GM18499 (cell line): ENCODE results near the gene KIF17.
"Not testable (repeated sequence)": the region's sequence is repeated elsewhere in the genome, so short reads cannot be mapped to it uniquely, and the experiment has no call there.

Experiments used
- ATAC-seq: cut with Tn5 transposase; IDR thresholded peaks from one replicate; pipeline ENCODE4 v1.9.1; 2021; ENCODE audit warnings: moderate number of reproducible peaks; ENCODE audit not compliant: insufficient read depth, unreplicated experiment

The KIF17 gene

DNA sequence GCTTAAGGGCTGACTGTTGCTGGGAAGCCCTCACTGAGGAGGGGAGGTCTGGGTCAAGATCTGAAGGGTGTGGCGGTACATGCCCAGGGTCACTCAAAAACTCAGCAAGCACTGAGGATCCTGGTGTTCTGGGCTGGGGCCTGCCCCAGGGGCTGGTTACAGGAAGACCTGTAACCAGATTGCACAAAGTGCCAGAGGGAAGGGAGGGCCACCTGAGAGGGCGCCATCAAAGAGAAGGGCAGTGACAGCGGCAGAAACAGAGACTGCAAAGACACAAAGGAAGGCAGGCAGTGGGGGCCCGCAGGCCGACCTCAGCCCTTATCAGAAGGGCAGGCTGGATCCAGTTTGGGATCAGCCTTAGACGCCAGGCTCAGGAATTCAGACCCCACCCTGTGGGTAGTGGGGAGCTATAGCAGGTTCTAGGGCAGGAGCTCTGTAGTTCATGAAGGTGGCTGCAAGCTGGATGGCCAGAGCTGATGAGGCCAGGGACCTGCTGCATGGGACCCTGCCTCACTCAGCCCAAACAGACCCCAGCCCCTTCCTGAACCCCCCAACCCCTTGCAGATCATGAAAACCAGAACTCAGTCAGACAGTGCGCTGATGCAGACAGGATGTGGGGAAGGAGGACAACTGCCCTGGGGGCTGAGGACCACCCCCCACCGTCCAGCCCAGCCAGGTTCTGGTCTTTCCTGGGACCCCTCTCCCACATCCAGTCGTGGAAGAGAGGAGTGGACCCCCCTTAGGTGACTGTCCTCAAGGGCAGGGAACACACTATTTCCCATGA is 10.8 kb upstream of the KIF17 start:
- ATAC-seq = no peak

DNA sequence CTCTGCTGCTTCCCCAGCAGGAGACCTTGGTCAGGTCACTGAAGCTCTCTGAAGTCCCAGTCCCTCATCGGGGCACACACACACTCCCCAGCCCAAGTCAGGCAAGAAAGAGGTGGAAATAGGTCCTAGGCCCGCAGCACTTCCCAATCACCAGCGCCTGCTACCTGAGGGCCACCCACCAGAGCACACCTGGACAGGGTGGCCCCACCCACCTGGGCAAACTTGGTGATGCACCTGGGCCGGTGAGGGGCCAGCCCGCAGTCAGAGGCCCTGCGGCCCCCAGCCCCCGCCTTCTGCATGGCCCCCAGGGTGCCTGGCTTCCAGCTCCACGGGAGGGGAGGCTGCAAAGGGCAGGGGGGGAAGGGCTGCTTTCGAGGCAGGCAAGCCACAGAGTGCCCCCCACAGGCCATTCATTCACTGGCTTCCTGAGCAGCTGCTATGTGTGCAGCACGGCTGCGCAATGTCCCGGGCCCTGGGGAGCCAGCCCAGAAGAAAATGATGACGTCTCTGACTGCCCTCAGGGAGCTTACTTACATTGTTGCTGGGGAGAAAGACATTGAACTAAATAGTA is 10.0 kb upstream of the KIF17 start:
- ATAC-seq = no peak

DNA sequence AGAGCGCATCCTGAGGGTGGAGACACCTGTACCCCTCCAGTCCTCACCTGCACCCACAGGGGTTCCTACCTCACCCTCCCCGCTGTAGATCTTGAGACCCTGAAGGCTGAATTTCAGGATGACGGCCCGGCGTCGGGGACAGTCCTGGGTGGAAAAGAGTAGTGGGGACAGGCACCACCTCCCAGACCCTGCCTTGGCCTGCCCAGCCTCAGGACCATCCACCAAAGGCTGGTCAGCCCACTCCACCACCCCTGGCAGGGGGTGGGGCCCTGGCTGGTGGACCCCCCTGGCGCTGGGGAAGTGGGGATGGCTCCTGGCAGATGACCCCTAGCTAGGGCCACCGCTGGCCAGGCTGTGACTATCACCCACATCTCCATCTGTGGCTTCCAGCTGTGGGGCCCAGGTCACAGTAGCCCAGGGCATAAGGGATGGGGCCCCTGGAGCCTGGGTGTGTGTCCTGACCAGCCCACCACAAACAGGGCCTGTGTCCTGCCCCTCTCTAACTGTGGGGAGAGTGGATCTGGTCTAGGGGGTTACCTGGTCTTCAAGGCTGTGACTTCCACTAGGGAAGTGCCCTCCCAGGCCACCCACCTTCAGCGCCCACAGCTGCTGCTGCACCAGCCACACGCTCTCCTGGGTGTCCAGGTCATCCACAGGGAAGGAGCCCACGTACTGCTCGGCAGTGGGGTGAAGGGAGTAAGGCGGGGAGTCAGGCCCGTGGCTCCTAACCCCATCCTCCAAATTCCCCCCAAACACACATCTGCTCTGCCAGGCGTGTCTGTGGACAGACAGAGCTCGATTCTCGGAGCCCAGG is 9.3 kb upstream of the KIF17 start:
- ATAC-seq = no peak

DNA sequence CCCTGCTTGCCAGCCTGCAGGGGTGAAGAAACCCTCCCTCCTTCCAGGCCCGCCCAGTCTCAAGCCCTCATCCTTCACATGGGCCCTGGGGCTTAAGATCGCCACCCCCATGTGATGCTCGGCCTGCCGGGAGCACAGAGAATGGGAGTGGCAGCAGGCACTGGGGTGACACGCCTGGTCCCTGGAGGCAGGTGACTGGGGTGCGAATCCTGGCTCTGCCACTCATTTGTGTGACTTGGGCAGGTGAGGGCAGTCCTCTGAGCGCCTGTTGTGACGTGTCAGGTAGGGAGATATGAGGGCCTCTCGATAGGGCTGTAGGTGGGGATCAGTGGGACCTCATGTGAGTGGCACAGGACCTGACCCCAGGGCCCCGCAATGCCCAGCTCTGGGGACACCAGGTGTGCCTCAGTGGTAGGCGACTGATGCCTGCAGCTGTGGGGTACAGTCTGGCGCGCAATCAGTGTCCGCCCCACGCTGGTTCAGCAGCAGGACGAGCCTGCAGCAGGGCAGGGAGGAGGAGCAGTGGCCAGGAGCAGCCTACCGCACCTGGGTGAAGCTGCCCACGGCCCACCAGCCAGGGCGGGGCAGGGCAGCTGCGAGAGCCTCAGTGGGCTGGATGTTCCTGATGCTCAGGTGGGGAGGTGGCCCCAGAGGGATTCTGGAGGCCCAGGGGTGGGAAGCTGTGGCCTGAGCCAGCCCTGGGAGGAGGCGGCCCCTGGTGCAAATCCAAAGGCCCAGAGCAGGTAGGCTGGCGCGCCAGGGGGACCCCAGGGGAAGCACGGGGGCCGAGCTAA is 8.5 kb upstream of the KIF17 start:
- ATAC-seq = no peak

DNA sequence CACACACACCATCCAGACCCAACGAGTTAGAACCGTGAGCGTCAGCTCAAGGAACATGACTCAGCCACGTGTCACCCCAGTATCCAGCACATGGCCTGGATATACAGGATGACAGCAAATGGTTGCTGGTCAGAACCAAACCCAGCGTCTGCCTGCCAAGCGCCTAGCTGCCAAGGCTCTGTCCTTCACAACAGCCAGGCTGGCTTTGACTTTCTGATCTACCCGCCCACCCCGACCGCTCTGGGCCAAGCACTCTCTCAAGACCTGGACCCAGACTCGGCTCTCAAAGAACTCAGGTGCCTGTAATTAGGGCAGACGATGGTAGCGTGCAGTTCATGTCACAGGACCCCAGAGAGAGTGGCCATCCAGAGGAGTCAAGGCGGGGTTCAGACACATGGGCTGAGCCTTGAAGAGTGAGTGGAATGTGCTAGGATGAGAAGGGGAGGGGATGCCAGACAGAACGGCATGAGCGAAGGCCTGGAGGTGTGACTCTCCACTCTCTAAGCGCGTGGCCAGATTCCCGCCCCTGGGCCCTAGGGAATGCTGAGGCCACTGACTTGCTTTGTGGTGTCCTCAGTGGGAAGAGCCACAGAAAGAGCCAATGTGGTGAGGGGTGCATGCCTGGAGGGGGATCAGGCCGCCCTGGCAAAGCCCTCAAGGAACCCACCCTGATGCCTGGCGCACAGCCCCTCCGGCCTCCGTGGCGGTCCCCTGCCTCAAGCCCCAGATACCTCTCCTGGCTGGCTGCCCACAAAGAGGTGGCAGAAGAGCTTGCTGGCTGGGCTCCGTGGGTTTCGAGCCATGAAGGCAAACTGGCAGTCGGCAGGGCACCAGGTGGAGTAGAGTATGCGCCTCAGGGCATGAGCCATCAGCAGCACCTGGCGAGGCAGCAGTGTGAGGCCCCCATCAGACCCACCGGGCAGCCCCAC is 7.6 kb upstream of the KIF17 start:
- no peak for ATAC-seq

DNA sequence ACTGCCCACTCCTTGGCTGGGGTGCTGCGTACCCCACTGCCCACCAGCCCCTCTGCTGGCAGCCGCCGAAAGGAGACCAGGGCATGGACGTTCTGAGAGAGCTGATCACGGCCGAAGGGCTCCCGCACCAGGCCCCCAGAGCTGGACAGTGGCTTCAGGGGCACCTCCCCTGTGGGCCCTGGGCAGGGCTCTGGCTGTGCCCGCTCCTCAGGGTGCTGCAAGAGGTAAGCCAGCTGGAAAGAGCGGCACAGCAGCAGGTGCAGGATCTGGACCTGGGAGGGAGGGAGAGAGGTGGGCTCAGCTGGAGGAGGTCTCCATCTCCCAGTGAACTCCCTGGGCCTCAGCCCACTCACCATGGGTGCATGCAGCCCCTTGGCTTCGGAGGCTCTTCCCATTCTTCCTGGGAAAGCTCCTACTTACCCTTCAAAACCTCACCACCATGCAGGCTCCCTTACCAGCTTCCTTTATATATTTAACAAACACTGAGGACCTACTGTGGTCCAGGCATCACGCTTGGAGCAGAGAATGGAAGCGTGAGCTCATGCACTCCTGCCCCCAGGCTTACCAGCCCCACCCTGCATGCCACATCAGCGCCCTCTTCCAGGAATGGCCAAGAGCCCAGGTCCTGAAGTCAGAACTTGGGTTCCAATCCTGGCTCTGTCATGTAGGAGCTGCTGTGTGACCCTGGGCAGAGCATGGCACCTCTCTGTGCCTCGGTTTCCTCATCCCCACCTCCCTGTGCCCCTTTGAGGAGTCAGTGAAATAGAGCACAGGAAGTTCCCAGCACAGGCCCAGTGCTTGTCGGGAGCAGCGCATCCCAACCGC is 6.8 kb upstream of the KIF17 start:
- no peak for ATAC-seq

DNA sequence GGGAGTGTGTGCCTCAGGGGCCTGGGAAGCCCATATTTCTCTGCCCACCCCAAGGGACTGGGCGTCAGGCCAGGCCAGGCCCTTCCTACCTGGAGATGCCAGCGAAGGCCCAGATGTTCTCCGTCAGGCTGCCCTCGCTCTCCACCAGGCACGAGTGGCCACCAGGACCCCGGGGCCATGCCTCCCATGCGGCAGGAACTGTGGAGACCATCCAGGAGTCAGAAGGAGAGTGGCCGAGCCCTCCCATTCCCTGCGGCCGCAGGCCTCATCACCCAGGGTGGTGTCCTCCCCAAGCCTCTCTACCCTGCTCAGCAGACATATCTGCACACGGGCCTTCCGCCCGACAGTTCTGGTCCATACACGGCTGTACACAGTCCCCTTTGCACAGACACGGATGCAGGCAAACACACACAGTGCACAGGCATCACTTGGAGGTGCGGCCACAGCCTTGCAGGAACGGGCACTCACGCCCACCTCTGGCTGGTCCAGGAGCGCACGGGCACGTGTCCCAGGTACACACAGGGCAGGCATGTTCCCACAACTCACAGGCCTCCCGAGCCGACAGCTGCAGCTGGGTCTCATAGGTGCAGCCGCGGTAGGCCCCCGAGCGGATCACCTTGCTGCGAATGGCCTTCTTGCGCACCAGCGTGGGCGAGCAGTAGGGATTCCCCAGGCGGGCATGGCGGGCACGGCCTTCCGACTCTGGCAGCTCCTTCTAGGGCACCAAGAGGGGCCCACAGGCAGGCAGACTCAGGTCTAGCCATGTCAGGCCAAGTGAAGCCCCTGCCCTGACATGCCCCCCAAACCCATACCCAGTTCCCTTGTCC is 5.9 kb upstream of the KIF17 start:
- ATAC-seq = no peak

DNA sequence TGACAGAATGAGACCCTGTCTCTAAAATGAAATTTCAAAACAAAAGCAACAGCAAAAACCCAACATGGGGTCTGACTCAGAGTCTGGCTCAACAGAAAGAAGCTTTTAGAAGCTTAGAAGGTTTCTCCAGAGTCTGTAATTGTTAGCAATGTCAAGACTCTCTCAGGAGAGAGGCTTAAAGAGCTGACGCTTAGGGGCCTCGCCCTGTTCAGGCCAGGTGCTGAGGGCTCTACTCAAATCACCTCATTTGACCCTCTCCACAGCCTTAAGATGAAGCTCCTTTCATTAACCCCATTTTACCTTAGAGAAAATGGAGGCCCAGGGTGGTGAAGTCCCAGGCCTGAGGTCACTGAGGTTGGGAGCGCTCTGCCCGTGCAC is 5.3 kb upstream of the KIF17 start:
- ATAC-seq = no peak

DNA sequence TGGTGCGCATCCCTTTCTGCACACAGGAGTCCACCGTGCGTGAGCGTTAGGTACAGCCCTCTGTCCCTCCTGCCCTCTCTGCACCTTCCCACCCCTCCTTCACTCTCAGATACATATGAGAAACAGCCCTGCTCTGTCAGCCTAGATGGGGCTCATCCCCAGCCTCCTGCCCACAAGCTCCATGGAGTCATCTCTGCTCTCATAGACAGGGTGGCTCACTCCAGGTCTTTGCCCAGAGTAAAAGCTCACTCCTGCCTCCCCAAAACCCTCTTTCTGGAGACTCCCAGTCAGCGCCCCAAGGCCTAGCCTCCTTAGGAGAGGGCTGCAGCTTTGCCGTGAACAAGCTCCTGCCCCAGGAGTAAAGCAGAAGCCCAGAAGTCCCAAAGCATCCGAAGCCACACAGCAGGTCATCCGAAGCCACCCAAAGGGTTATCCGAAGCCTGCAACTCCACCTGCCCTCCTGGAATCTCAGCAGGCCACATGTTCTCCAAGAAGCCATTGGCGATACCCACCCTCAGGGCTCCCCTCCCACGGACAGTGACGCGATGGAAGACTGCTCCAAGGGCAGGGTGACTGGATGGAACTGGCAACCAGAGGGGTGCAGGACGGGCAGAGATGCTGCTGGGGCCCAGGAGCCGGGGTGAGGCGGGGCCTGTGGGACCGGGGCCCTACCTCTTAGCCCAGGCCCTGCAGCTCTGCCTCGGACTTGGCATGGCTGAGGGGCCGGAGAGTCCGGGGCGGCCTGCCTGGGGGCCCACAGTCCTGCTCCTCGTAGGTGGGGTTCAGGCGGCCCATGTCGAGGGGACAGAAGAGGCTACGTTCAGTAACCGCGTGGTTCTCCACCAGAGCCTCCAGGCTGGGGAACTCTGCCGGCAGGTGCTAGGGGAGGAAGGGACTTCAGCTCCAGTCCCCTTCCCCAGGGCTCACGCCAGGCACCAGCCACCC is 3.6 kb upstream of the KIF17 start:
- ATAC-seq = no peak

DNA sequence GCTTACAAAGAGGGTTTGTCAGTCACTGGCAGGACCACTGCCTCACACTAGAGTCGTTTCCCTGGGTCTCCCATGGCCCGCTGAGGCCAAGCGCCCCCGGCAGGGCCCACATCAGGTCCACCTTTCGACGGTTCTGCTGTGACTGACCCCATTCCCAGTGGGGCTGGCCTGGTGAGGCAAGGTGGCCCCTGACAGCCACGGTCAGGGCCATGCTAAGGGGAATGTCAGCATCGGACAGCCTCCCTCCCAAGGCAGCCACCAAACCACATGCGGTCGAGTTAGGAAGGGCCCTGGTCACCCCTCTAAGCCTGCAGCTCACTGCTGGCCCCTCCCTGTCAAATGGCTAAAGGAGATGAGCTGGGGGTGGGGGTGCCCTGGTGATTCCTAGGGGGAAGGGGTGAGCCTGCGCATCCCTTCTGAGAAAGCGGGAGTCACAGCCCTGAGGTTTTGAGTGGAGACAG is 2.9 kb upstream of the KIF17 start:
- ATAC-seq = no peak

DNA sequence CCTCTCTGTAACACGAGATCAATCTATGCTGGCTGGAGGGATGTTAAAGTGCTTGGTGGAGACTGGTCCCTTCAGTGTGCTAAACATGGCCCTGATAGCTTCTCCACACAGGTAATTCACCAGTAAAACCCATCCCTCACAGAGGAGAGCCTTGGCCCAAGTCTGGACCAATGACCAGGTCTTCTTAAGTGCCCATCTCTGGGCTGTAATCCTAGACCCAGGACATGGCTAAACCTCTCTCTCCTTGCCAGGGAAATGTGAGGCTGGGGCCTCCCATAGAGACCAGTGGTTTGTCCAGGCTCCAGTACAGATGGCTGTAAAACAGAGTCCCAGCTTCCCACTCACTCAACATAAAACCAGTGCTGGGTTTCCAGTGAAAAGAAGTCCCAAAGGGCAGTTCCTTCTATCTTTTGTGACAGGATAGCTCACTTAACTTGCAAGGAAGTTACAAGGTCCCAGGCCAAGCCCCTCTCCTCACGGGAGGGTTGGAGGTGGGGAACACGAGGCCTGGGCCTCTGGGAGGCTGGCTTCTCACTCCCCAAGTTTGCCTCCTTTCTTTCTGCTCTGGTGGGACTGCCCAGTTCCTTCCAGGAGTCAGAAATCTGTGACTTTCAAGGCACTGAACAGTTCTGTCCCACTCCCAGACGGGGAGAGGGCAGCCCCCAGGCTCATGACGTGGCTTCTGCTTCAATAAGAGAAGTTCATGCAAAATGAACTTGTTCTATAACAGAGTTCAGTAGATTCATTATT is 2.2 kb upstream of the KIF17 start:
- ATAC-seq = no peak

DNA sequence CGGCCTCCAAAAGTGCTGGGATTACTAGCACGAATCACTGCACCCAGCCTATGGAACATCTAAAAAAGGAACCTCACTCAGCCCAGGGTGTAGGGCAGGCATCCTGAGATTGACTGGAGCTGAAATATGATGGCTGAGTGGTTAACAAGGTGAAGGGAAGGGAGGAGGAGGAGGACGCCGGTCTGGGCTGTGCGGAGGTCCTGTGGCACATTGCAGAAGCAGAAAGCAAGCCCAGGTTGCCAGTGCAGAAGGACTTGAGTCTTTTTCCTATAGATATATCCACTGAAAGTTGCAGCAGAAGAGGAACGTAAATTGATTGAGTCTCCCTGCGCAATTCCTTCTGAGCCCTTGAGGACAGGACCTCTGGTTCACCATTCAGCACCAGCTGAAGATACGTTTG is 1.5 kb upstream of the KIF17 start:
- ATAC-seq = no peak

DNA sequence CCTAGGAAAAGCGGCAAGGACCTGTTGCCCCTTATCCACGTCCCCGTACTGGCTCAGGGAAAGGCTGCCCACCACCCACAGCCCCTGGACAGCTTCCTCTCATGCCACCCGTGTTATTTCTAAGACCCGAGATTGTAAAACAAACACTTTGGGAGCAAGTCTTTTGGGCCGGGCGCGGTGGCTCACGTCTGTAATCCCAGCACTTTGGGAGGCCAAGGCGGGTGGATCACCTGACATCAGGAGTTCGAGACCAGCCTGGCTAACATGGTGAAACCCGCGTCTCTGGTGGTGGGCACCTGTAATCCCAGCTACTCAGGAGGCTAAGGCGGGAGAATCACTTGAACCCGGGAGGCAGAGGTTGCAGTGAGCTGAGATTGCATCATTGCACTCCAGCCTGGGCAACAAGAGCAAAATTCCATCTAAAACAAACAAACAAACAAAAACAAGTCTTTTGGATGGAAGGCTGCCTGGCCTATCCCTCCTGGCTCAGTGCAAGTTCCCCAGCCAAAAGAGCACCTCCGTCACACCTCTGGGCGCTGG is 606 bp upstream of the KIF17 start:
- not testable (repeated sequence) for ATAC-seq

DNA sequence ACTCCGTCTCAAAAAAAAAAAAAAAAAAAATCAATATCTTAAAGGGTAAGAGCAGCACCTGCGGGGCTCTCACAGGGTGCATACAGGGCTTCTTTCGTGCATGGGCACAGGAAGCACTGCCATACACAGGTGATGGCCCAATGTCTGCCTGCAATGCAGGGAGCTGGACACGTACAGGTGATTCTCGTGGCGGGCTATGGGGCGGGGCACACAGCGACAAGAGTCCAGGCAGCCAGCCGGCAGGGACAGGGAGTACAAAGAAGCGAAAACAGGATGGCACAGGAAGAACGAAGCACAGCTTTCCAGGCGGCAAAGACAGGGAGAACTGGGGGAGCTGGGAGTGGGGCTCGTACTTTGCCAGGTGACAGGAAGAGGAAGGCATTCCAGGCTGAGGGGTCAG is 1.6 kb downstream of the KIF17 start:
- ATAC-seq = no peak

DNA sequence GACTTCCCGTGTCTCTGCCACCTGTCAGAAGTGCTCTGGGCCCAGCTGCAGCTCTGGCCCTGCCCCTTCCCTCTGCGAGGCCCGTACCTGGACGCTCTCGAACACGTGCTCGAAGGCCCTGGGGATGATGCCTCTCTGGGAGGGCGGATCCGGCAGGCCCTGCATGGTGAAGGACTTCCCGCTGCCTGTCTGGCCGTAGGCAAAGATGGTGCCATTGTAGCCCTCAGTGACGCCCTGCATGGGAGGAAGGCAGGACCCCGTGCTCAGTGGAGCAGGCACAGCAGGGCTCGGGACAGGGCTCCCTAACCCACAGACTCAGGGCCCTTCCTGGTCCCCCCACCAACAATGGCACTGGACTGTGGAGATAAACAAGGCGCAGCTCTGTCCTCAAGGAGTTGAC is 2.4 kb downstream of the KIF17 start:
- ATAC-seq = no peak

DNA sequence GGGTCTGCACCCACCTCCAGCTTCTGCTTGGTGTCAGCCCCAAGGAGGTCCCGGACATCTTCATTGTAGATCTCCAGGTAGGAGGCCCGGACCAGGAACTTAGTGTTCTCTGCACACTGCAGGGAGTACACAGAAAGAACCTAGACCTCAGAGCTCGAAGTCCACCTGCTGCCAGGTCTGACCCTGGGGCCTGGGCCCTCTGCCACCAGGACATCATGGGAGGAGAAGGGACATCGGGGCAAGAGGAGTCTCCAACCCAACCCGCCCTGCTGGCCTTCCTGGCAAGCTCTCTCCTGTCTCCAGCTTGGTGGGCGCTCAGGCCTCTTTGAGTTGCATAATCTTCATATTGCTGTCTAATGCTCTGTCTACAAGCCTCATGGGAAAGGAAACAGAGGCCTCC is 4.4 kb downstream of the KIF17 start:
- ATAC-seq = no peak
